H1 (cell line): ENCODE results near the gene ETS1. TPM values are rescaled to one million over a fixed set of nuclear protein-coding genes. Genes with fewer than 3 reads are reported as not detected.

Experiments
- CTCF ChIA-PET: fragments of 300-600 bp; sonication (Branson Sonifier 250); formaldehyde crosslinking; loops from one replicate; lab custom pipeline; 2021; ENCODE audit not compliant: partially characterized antibody; lab: Charles Lee
- POLR2A ChIA-PET: fragments of 300-600 bp; sonication (Branson Sonifier 250); formaldehyde crosslinking; loops from one replicate; lab custom pipeline; 2021; ENCODE audit warnings: inconsistent platforms; ENCODE audit not compliant: partially characterized antibody; lab: Charles Lee
- DNase-seq, 2 experiments: peaks; one replicate each; pipeline versions ENCODE4 v3.0.0 to v3.0.0-alpha.2; 2010 to 2022; ENCODE audit warnings: low spot score in 2 of 2, low read depth in 1 of 2, mixed read lengths in 1 of 2
- FAIRE-seq: peaks from 2 replicates; lab custom pipeline; 2011; peaks lifted over from hg19 to GRCh38; lab: Jason Lieb, UNC
- H2AFZ ChIP-seq: 2 replicates; pipeline ENCODE4 v1.8.1; 2012; ENCODE audit warnings: low read length, inconsistent platforms
- H2AK5ac ChIP-seq: 2 replicates; pipeline ENCODE4 v1.6.1; 2013; ENCODE audit warnings: low read depth, low read length
- H2BK120ac ChIP-seq: replicated peaks from 2 replicates; pipeline ENCODE3; 2013; ENCODE audit warnings: low read depth, low read length, inconsistent platforms
- H2BK12ac ChIP-seq: 2 replicates; pipeline ENCODE4 v1.6.1; 2013; ENCODE audit warnings: low read depth, low read length
- H2BK15ac ChIP-seq: 2 replicates; pipeline ENCODE4 v1.6.1; 2013; ENCODE audit warnings: low read length
- H2BK20ac ChIP-seq: 2 replicates; pipeline ENCODE4 v1.6.1; 2013; ENCODE audit warnings: low read length
- H2BK5ac ChIP-seq: 2 replicates; pipeline ENCODE4 v1.6.1; 2013; ENCODE audit warnings: low read depth, low read length
- H3K14ac ChIP-seq: 2 replicates; pipeline ENCODE4 v1.6.1; 2013; ENCODE audit warnings: inconsistent platforms; ENCODE audit not compliant: insufficient read length
- H3K18ac ChIP-seq: 2 replicates; pipeline ENCODE4 v1.6.1; 2013; ENCODE audit warnings: low read length; ENCODE audit errors: extremely low read depth
- H3K23ac ChIP-seq: 2 replicates; pipeline ENCODE4 v1.6.1; 2013; ENCODE audit warnings: inconsistent platforms; ENCODE audit not compliant: insufficient read length
- H3K23me2 ChIP-seq: 2 replicates; pipeline ENCODE4 v1.6.1; 2013; ENCODE audit warnings: low read depth, low read length
- H3K27ac ChIP-seq: 2 replicates; pipeline ENCODE4 v1.6.1; 2011; ENCODE audit warnings: low read depth, low read length, inconsistent platforms
- H3K27me3 ChIP-seq, 4 experiments: replicated peaks in 1 of 4; 1 replicate in 1 of 4; 2 replicates in 3 of 4; pipeline versions ENCODE4 v1.6.1 to v1.8.1; 2011 to 2013; ENCODE audit warnings: low read length in 3 of 4, mild to moderate bottlenecking in 3 of 4, inconsistent platforms in 2 of 4, mixed read lengths in 2 of 4, moderate library complexity in 1 of 4; ENCODE audit not compliant: control insufficient read depth in 3 of 4, insufficient read depth in 3 of 4; ENCODE audit errors: extremely low read depth in 1 of 4
- H3K36me3 ChIP-seq, 4 experiments: 2 replicates each; pipeline versions ENCODE4 v1.6.1 to v1.8.1; 2011 to 2013; ENCODE audit warnings: mild to moderate bottlenecking in 4 of 4, low read length in 3 of 4, moderate library complexity in 2 of 4, control low read depth in 1 of 4, inconsistent platforms in 1 of 4; ENCODE audit not compliant: insufficient read depth in 4 of 4, control insufficient read depth in 2 of 4
- H3K4ac ChIP-seq: replicated peaks from 2 replicates; pipeline ENCODE3; 2013; ENCODE audit warnings: low read length, low read depth, mixed read lengths, inconsistent platforms; ENCODE audit not compliant: insufficient read length
- H3K4me1 ChIP-seq, 4 experiments: replicated peaks in 1 of 4; 1 replicate in 1 of 4; 2 replicates in 3 of 4; pipeline versions ENCODE4 v1.6.1 to v1.8.1; 2011 to 2013; ENCODE audit warnings: low read length in 3 of 4, inconsistent platforms in 2 of 4, mixed read lengths in 1 of 4; ENCODE audit not compliant: insufficient read depth in 4 of 4, control insufficient read depth in 3 of 4
- H3K4me2 ChIP-seq, 2 experiments: 2 replicates each; pipeline versions ENCODE4 v1.6.1 to v1.8.1; 2011 to 2013; ENCODE audit warnings: low read depth in 2 of 2, low read length in 2 of 2, control low read depth in 1 of 2, inconsistent platforms in 1 of 2, mild to moderate bottlenecking in 1 of 2; ENCODE audit not compliant: insufficient read depth in 1 of 2
- H3K4me3 ChIP-seq, 4 experiments: fragments of 200-600, 300-600 bp in 1 of 4; sonication (generic), shearing (Covaris generic), sonication (Bioruptor Twin) in 1 of 4; 2 replicates each; pipeline versions ENCODE4 v1.5.1 to v1.8.1; 2011 to 2016; ENCODE audit warnings: low read length in 4 of 4, low read depth in 3 of 4, control low read depth in 2 of 4, inconsistent platforms in 2 of 4, mild to moderate bottlenecking in 2 of 4, mixed read lengths in 1 of 4, moderate library complexity in 1 of 4; ENCODE audit not compliant: insufficient read depth in 2 of 4; ENCODE audit errors: extremely low read depth in 1 of 4
- H3K56ac ChIP-seq: replicated peaks from 2 replicates; pipeline ENCODE3; 2013; ENCODE audit warnings: low read depth, mild to moderate bottlenecking, mixed read lengths, low read length, inconsistent platforms; ENCODE audit not compliant: insufficient read length
- H3K79me1 ChIP-seq: 2 replicates; pipeline ENCODE4 v1.6.1; 2013; ENCODE audit warnings: low read depth, low read length, control low read depth
- H3K79me2 ChIP-seq, 2 experiments: 2 replicates each; pipeline versions ENCODE4 v1.6.1 to v1.8.1; 2012 to 2013; ENCODE audit warnings: low read length in 2 of 2, mild to moderate bottlenecking in 2 of 2, inconsistent platforms in 1 of 2; ENCODE audit not compliant: insufficient read depth in 2 of 2, control insufficient read depth in 1 of 2
- H3K9ac ChIP-seq, 4 experiments: replicated peaks in 1 of 4; 1 replicate in 1 of 4; 2 replicates in 3 of 4; pipeline versions ENCODE4 v1.6.1 to v1.8.1; 2011 to 2013; ENCODE audit warnings: low read depth in 3 of 4, low read length in 3 of 4, control low read depth in 2 of 4, mild to moderate bottlenecking in 2 of 4, moderate library complexity in 2 of 4, inconsistent platforms in 1 of 4; ENCODE audit errors: extremely low read depth in 1 of 4
- H3K9me3 ChIP-seq, 2 experiments: 2 replicates each; pipeline versions ENCODE4 v1.6.1 to v1.8.1; 2012 to 2013; ENCODE audit warnings: mild to moderate bottlenecking in 2 of 2, moderate library complexity in 2 of 2, control low read depth in 1 of 2, inconsistent platforms in 1 of 2, low read depth in 1 of 2, low read length in 1 of 2, mixed read lengths in 1 of 2; ENCODE audit not compliant: insufficient read depth in 2 of 2
- H4K20me1 ChIP-seq, 2 experiments: replicated peaks in 1 of 2; 2 replicates each; pipeline versions ENCODE3 to v1.8.1; 2011 to 2013; ENCODE audit warnings: inconsistent platforms in 2 of 2, low read length in 2 of 2, mild to moderate bottlenecking in 1 of 2; ENCODE audit not compliant: insufficient read depth in 2 of 2, control insufficient read depth in 1 of 2
- H4K5ac ChIP-seq: 2 replicates; pipeline ENCODE4 v1.6.1; 2013; ENCODE audit warnings: low read length, low read depth, mixed read lengths, inconsistent platforms; ENCODE audit not compliant: insufficient read length
- H4K8ac ChIP-seq: 2 replicates; pipeline ENCODE4 v1.8.0; 2013; ENCODE audit warnings: mild to moderate bottlenecking, moderate library complexity, low read length, inconsistent platforms; ENCODE audit not compliant: insufficient read depth; ENCODE audit errors: extremely low read depth
- H4K91ac ChIP-seq: replicated peaks from 2 replicates; pipeline ENCODE3; 2013; ENCODE audit warnings: low read length, mixed read lengths, inconsistent platforms; ENCODE audit not compliant: insufficient read length
- ASH2L ChIP-seq: fragments of 200-600, 300-600 bp; sonication (generic); IDR thresholded peaks from one replicate; pipeline ENCODE4 v1.7.1; 2017; ENCODE audit warnings: low read length
- CHD2 ChIP-seq: IDR thresholded peaks from 2 replicates; pipeline ENCODE4 v1.6.1; 2012; ENCODE audit warnings: low read length, improper control_type of control experiment
- CREB1 ChIP-seq: IDR thresholded peaks from 2 replicates; pipeline ENCODE4 v1.6.1; 2012; ENCODE audit warnings: inconsistent platforms
- SIRT6 ChIP-seq: IDR thresholded peaks from one replicate; pipeline ENCODE4 v1.7.1; 2012; ENCODE audit warnings: low read length, inconsistent platforms
- TBP ChIP-seq: IDR thresholded peaks from 2 replicates; pipeline ENCODE4 v1.6.1; 2011; ENCODE audit warnings: low read depth, low read length, improper control_type of control experiment
- WGBS, 2 experiments: shearing (Covaris generic) in 1 of 2; methylation state at CpG; one replicate each; pipeline versions ENCODE4 v1.1.6 to v1.1.7; 2013 to 2015; ENCODE audit warnings: low lambda C conversion rate in 2 of 2, mixed read lengths in 2 of 2, inconsistent platforms in 1 of 2, low coverage in 1 of 2, missing lambda C conversion rate in 1 of 2; ENCODE audit not compliant: insufficient replicate concordance in 2 of 2, insufficient coverage in 1 of 2, insufficient read length in 1 of 2; ENCODE audit errors: extremely low coverage in 1 of 2, missing lambda C conversion rate in 1 of 2; 5-methylcytosine and 5-hydroxymethylcytosine counted together
- polyA plus RNA-seq, 7 experiments: library from polyadenylated mRNA; depleted of rRNA in 3 of 7; stranded (reverse) in 5 of 7; unstranded in 2 of 7; fragments of >200 nt in 5 of 7; fragments of 200-250 nt in 2 of 7; gene quantifications; 1 replicate in 5 of 7; 2 replicates in 1 of 7; 4 replicates in 1 of 7; pipeline versions ENCODE4 v1.2.1 to v1.2.3, GENCODE V29; 2011 to 2013; ENCODE audit warnings: missing spikeins in 2 of 7, mixed read lengths in 2 of 7
- total RNA-seq: library from RNA; stranded (reverse); fragmentation: NEBNext Ultra II Directional; extraction: Animal tissue kit (Norgen Biotek cat#: 25700); gene quantifications from 2 replicates; pipeline ENCODE4 v1.2.1, GENCODE V29; 2021

ETS1 gene
- total and polyA plus RNA-seq, 2 of the 8 experiments (the other 6 are each of a cell fraction or from before 2014, with no cell fraction given): 10.0 to 35.3 TPM

DNA sequence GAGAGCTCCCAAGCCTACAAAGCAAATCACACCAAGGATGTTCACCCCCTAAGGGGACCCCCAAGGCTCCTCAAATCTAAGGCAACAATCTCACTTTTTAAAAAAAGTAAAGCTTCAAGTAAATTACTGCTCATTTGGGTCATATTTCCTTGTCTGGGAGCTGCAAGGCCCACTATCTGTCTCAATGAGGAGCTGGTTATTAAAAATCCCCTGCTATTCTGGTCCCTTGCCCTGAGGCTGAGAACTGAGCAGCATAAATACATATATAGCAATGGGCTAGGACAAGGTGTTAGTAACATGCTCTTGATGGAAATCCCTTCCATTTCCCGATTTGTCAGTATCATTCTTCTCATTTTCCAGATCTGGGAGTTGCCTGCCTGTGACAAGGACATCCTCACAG is 119.2 kb downstream of the ETS1 start:
- H3K79me2 ChIP-seq: no peaks in the 10 kb centered on the region
- H2BK12ac ChIP-seq: no peak overlapping the region
- H2BK5ac ChIP-seq: no peak overlapping the region
- H3K27ac ChIP-seq: no peak overlapping the region
- H4K8ac ChIP-seq: no peak overlapping the region
- no peaks in the 10 kb centered on the region; the same call in 1 of the 2 replicates for H3K23me2 ChIP-seq
- no peak overlapping the region for H2BK20ac ChIP-seq
- 83% methylated on average over 1 of the region's 1 CpG; no CpG with 5 or more reads in 1 of the 2 experiments for WGBS, 2 experiments
- TF ChIP-seq CREB1 (no peak), ASH2L (no peak), SIRT6 (no peak), TBP (no peak), CHD2 (no peak)
- peaks cover 0 to 4% (median 0%) of the 10 kb centered on the region in 4 experiments; a peak in 1 of 8 replicates for H3K36me3 ChIP-seq
- no peak overlapping the region for H2AFZ ChIP-seq
- H3K9ac ChIP-seq: no peak overlapping the region
- POLR2A ChIA-PET: no interaction called here
- no peaks in the 10 kb centered on the region for H3K9me3 ChIP-seq
- H3K14ac ChIP-seq: no peak overlapping the region
- no peak overlapping the region for H4K91ac ChIP-seq
- H3K4ac ChIP-seq: no peak overlapping the region
- no peak overlapping the region for H3K23ac ChIP-seq
- H2AK5ac ChIP-seq: no peak overlapping the region
- DNase-seq: no peak
- no peak overlapping the region for H3K56ac ChIP-seq
- no peak overlapping the region for H3K4me3 ChIP-seq
- no peak overlapping the region for H2BK15ac ChIP-seq
- H3K27me3 ChIP-seq: no peaks in the 10 kb centered on the region
- no peak for FAIRE-seq
- no peaks in the 10 kb centered on the region for H3K79me1 ChIP-seq
- no peak overlapping the region for H4K5ac ChIP-seq
- no peak overlapping the region for H3K18ac ChIP-seq
- H3K4me1 ChIP-seq: no peaks in the 10 kb centered on the region
- H3K4me2 ChIP-seq: no peak overlapping the region
- no peaks in the 10 kb centered on the region for H4K20me1 ChIP-seq
- CTCF ChIA-PET: interaction anchor here (0.8 to 1.0 kb wide), 2 partner anchors 162 to 310 kb away, joined by 3 to 4 read pairs; no protein-coding TSS in a partner anchor
- H2BK120ac ChIP-seq: no peak overlapping the region
